ENCODE data around the gene JUP. TPM values are rescaled to one million over a fixed set of nuclear protein-coding genes. Genes with fewer than 3 reads are reported as not detected.

Gene JUP
- total RNA-seq, 1 donor from 2014 or later = 0.14 TPM

- Mint-ChIP-seq H3K36me3 (ENCODE audit: low read depth) (peaks cover 1% of the 10 kb centered on the region), H3K27me3 (peaks cover 21% of the 10 kb centered on the region), H3K4me1 (peaks cover 12% of the 10 kb centered on the region), H3K27ac (no peak overlapping the region), H3K4me3 (no peak overlapping the region), H3K9me3 (no peaks in the 10 kb centered on the region)
- no peak for DNase-seq
- intact Hi-C loops (cut with micrococcal nuclease) = no loop called here
Observed at GRCh38 chr17:41814195-41814594, 27.7 kb upstream of the JUP start.

- H3K4me1 Mint-ChIP-seq = peaks cover 12% of the 10 kb centered on the region
Observed at GRCh38 chr17:41813699-41814124, 27.2 kb upstream of the JUP start.

GRCh38 chr17:41813152-41813680 lies 26.7 kb upstream of the JUP start:
- Mint-ChIP-seq H3K4me3 (peak overlapping the region; percentile 56), H3K9me3 (no peaks in the 10 kb centered on the region), H3K27me3 (peaks cover 21% of the 10 kb centered on the region), H3K27ac (no peak overlapping the region), H3K4me1 (peaks cover 12% of the 10 kb centered on the region), H3K36me3 (ENCODE audit: low read depth) (peaks cover 1% of the 10 kb centered on the region)
- intact Hi-C loops (cut with micrococcal nuclease) = no loop called here
- DNase-seq = no peak

More at GRCh38 chr17:41813699-41814124, 27.2 kb upstream of the JUP start:
- H3K36me3 Mint-ChIP-seq (ENCODE audit: low read depth) = peaks cover 1% of the 10 kb centered on the region
- no peak for DNase-seq
- H3K27ac Mint-ChIP-seq = no peak overlapping the region
- peak overlapping the region; percentile 56 for H3K4me3 Mint-ChIP-seq
- H3K27me3 Mint-ChIP-seq = peaks cover 21% of the 10 kb centered on the region
- intact Hi-C loops (cut with micrococcal nuclease) = no loop called here
- H3K9me3 Mint-ChIP-seq = no peaks in the 10 kb centered on the region

GRCh38 chr17:41812381-41813151 lies 26.1 kb upstream of the JUP start, which contains the start of gene FKBP10:
TSS of gene FKBP10 (plus strand) at chr17:41813004. CDS start at chr17:41813035, 31 bp downstream.
- H3K4me1 Mint-ChIP-seq = peaks cover 12% of the 10 kb centered on the region
- H3K27me3 Mint-ChIP-seq = peaks cover 21% of the 10 kb centered on the region
- intact Hi-C loops (cut with micrococcal nuclease) = loop anchor here (1.0 kb wide), 1 partner anchor 53 kb away; the partner anchor contains the start of gene KLHL11
- H3K27ac Mint-ChIP-seq = peak within 1 kb of the TSS; percentile 78
- no peaks in the 10 kb centered on the region for H3K9me3 Mint-ChIP-seq
- peak within 1 kb of the TSS; percentile 91 for H3K4me3 Mint-ChIP-seq
- DNase-seq = peak; percentile 79
- H3K36me3 Mint-ChIP-seq (ENCODE audit: low read depth) = peaks cover 1% of the 10 kb centered on the region

DNA sequence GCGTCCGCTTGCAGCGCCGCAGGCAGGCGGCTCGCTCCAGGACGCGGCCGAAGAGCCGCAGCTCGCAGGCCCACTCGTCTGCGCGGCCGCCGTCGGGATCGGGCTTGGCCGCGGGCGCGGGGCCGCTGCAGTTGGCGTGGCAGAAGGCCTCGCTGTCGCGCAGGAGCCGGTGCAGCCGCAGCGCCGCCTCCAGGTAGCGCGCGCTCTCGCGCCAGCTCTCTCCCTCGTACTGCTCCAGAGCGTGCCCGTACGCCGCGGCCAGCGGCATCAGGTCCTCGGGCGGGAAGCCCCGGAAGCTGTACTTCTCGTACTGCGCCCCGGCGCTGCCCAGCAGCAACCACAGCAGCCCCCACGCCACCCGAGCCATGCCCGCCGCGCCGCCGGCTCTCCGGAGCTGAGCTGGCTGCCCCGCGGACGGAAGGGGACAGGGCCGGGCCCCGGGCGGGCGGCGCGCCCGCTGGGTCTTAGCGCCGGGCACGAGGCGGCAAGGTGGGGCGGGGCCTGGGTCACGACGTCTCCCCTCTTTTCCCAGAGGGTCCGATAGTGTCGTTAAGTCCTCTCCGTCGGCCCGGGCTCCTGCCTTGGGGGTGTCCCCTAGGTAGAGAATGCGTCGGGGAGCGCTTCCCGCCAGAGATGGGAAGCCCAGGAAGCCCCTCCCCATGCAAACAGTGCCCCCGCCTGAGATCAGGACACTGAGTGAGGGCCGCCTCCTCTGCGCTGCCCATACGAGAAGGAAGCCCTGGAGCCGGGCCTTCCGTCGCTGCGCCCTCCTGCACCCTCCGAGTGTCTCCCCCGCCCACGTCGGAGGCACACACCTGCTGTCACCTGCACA lies 25.3 kb upstream of the JUP start, which contains the start of gene P3H4:
Gene P3H4, minus strand, starts transcription at position 401 of the 832 bp plus-strand sequence. Its CDS starts 34 bp downstream, at position 367.
- peak; percentile 93 for DNase-seq
- peaks cover 1% of the 10 kb centered on the region for H3K36me3 Mint-ChIP-seq (ENCODE audit: low read depth)
- H3K4me1 Mint-ChIP-seq = peaks cover 12% of the 10 kb centered on the region
- H3K27me3 Mint-ChIP-seq = peaks cover 21% of the 10 kb centered on the region
- H3K27ac Mint-ChIP-seq = peak within 1 kb of the TSS; percentile 78
- peak within 1 kb of the TSS; percentile 91 for H3K4me3 Mint-ChIP-seq
- no peaks in the 10 kb centered on the region for H3K9me3 Mint-ChIP-seq
- intact Hi-C loops (cut with micrococcal nuclease) = loop anchor here (1.0 kb wide), 1 partner anchor 54 kb away; the partner anchor contains the start of gene KLHL11

- Mint-ChIP-seq H3K9me3 (no peaks in the 10 kb centered on the region), H3K4me1 (peaks cover 12% of the 10 kb centered on the region), H3K27ac (no peak overlapping the region), H3K4me3 (peak overlapping the region; percentile 91), H3K36me3 (ENCODE audit: low read depth) (peaks cover 1% of the 10 kb centered on the region), H3K27me3 (peaks cover 21% of the 10 kb centered on the region)
- intact Hi-C loops (cut with micrococcal nuclease) = no loop called here
- no peak for DNase-seq
Observed at GRCh38 chr17:41810659-41811548, 24.4 kb upstream of the JUP start.

GRCh38 chr17:41806685-41807445 lies 20.4 kb upstream of the JUP start:
- no peak for DNase-seq
- peaks cover 7% of the 10 kb centered on the region for H3K27me3 Mint-ChIP-seq
- no peaks in the 10 kb centered on the region for H3K9me3 Mint-ChIP-seq
- H3K27ac Mint-ChIP-seq = no peak overlapping the region
- peaks cover 6% of the 10 kb centered on the region for H3K4me1 Mint-ChIP-seq
- no peak overlapping the region for H3K4me3 Mint-ChIP-seq
- peaks cover 1% of the 10 kb centered on the region for H3K36me3 Mint-ChIP-seq (ENCODE audit: low read depth)
- intact Hi-C loops (cut with micrococcal nuclease) = no loop called here

- H3K36me3 Mint-ChIP-seq (ENCODE audit: low read depth) = no peaks in the 10 kb centered on the region
- H3K9me3 Mint-ChIP-seq = no peaks in the 10 kb centered on the region
- H3K27ac Mint-ChIP-seq = no peak overlapping the region
- H3K4me1 Mint-ChIP-seq = peaks cover 4% of the 10 kb centered on the region
- intact Hi-C loops (cut with micrococcal nuclease) = no loop called here
- no peaks in the 10 kb centered on the region for H3K27me3 Mint-ChIP-seq
- H3K4me3 Mint-ChIP-seq = no peak overlapping the region
- DNase-seq = no peak
Observed at GRCh38 chr17:41803049-41804020, 16.8 kb upstream of the JUP start.

- no peaks in the 10 kb centered on the region for H3K9me3 Mint-ChIP-seq
- DNase-seq = peak; percentile 92
- no peaks in the 10 kb centered on the region for H3K27me3 Mint-ChIP-seq
- H3K4me3 Mint-ChIP-seq = no peak overlapping the region
- no peaks in the 10 kb centered on the region for H3K36me3 Mint-ChIP-seq (ENCODE audit: low read depth)
- H3K27ac Mint-ChIP-seq = no peak overlapping the region
- intact Hi-C loops (cut with micrococcal nuclease) = loop anchor here (1.0 kb wide), 1 partner anchor 63 kb away; no protein-coding TSS in a partner anchor
- peaks cover 4% of the 10 kb centered on the region for H3K4me1 Mint-ChIP-seq
Observed at GRCh38 chr17:41801374-41802271, 15.1 kb upstream of the JUP start.

- H3K9me3 Mint-ChIP-seq = no peaks in the 10 kb centered on the region
- H3K27me3 Mint-ChIP-seq = no peaks in the 10 kb centered on the region
- H3K4me3 Mint-ChIP-seq = no peak overlapping the region
- H3K27ac Mint-ChIP-seq = no peak overlapping the region
- no peak for DNase-seq
- H3K4me1 Mint-ChIP-seq = peaks cover 4% of the 10 kb centered on the region
- H3K36me3 Mint-ChIP-seq (ENCODE audit: low read depth) = no peaks in the 10 kb centered on the region
- intact Hi-C loops (cut with micrococcal nuclease) = loop anchor here (1.0 kb wide), 1 partner anchor 62 kb away; no protein-coding TSS in a partner anchor
Observed at GRCh38 chr17:41800601-41801373, 14.3 kb upstream of the JUP start.

Measured in activated CD4-positive, alpha-beta T cell treated with anti-CD3 and anti-CD28 coated beads, Interleukin-2, amount 10 ng/mL, durations not matched to agents 24 days and 14 days (primary cell).